ENCODE measurements around the gene FBXL4. TPM values are rescaled to one million over a fixed set of nuclear protein-coding genes. Genes with fewer than 3 reads are reported as not detected.

FBXL4 gene
- total and polyA plus RNA-seq, 10 of the 15 experiments (the other 5 are each of a cell fraction or from before 2014, with no cell fraction given), result 2.9 to 16.9 (median 7.2) TPM

DNA sequence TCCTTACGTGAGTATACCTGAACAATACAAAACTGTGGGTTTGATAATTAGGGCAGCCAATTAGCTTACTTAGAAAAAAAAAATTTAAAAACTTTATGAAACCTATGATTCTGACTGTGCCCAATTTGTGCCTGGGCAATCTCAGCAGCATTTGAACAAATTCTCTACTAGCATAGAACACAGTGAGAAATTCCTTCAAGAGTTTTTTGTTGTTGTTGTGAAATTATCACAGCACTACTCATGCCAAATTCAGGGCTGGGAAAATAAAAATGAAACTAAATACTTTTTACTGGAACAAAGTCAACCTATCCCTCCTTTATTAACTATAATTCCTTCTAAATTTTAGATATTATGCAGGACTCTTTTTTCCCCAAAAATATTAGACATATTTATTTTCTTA is 70.5 kb downstream of the FBXL4 start:
- Histone ChIP-seq H3K4me1 (ENCODE audit: control insufficient read depth, insufficient read depth, low read length) (no peaks in the 10 kb centered on the region; the same call in 1 of the 2 replicates), H4K20me1 (ENCODE audit: control insufficient read depth, insufficient read depth) (no peaks in the 10 kb centered on the region), H2AFZ (ENCODE audit: control insufficient read depth, low read depth, low read length) (no peak overlapping the region), H3K9me3 (replicated peaks; ENCODE audit: control insufficient read depth, insufficient read depth, low read length) (no peaks in the 10 kb centered on the region), H3K4me2 (ENCODE audit: control insufficient read depth, insufficient read depth) (no peak overlapping the region), H3K36me3 (ENCODE audit: control insufficient read depth in 2 of 2, insufficient read depth in 2 of 2, low read length in 1 of 2) (peaks cover 0 to 3% of the 10 kb centered on the region in 2 experiments; a peak in 2 of 4 replicates), H3K79me2 (ENCODE audit: control insufficient read depth, insufficient read depth, low read length) (no peaks in the 10 kb centered on the region), H3K27me3 (replicated peaks in 1 of 2; ENCODE audit: control insufficient read depth in 2 of 2, insufficient read depth in 2 of 2, low read length in 1 of 2) (no peaks in the 10 kb centered on the region), H3K9ac (ENCODE audit: control insufficient read depth, insufficient read depth, low read length) (no peak overlapping the region), H3K27ac (ENCODE audit: control insufficient read depth, insufficient read depth) (no peak overlapping the region), H3K4me3 (no peak overlapping the region)
- intact Hi-C loops (cut with micrococcal nuclease; ENCODE audit: unreplicated experiment), result no loop called here
- 0% methylated on average over 1 of the region's 1 CpG for WGBS (ENCODE audit: insufficient coverage, insufficient replicate concordance, low lambda C conversion rate, missing lambda C conversion rate)
- no TSS peak for BruUV-seq (replicated peaks)
- TF ChIP-seq TARDBP (IDR thresholded peaks at IDR 0.05; ENCODE audit: borderline replicate concordance), result no peak
- RAD21 ChIA-PET (ENCODE audit: unreplicated experiment), result no interaction called here
- POLR2A ChIA-PET, result no interaction called here
- SMC1A ChIA-PET (ENCODE audit: uncharacterized antibody, unreplicated experiment), result no interaction called here
- CTCF ChIA-PET, result no interaction called here
- FAIRE-seq (no peak), DNase-seq (ENCODE audit: low read depth, low spot score) (no peak), ATAC-seq (no peak)
- in situ Hi-C loops (cut with MboI), result no loop called here

DNA sequence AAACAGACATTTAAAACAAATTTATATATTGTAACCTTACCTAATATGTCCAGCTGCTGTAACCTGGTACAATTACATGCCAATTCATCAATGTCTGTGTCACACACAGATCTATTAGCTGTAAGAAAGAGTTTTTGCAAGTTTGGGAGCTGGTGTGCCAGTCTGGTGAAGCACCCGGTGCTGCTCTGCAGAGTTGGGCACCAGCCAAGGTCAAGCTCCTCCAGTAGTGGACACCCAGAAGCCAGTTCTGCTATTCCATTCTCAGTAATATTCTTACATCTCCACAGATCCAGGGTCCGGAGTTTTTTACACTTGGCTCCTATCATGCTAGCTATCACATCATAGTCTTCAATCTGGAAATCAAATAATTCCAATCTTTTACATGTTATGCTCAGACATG is 72.4 kb downstream of the FBXL4 start:
- Histone ChIP-seq H3K27me3 (replicated peaks in 1 of 2; ENCODE audit: control insufficient read depth in 2 of 2, insufficient read depth in 2 of 2, low read length in 1 of 2) (no peaks in the 10 kb centered on the region), H3K4me1 (ENCODE audit: control insufficient read depth, insufficient read depth, low read length) (no peaks in the 10 kb centered on the region; the same call in 1 of the 2 replicates), H3K27ac (ENCODE audit: control insufficient read depth, insufficient read depth) (no peak overlapping the region), H3K4me3 (no peak overlapping the region), H3K9ac (ENCODE audit: control insufficient read depth, insufficient read depth, low read length) (no peak overlapping the region), H3K4me2 (ENCODE audit: control insufficient read depth, insufficient read depth) (no peak overlapping the region), H2AFZ (ENCODE audit: control insufficient read depth, low read depth, low read length) (no peak overlapping the region), H4K20me1 (ENCODE audit: control insufficient read depth, insufficient read depth) (no peaks in the 10 kb centered on the region), H3K79me2 (ENCODE audit: control insufficient read depth, insufficient read depth, low read length) (no peaks in the 10 kb centered on the region), H3K9me3 (replicated peaks; ENCODE audit: control insufficient read depth, insufficient read depth, low read length) (no peaks in the 10 kb centered on the region), H3K36me3 (ENCODE audit: control insufficient read depth in 2 of 2, insufficient read depth in 2 of 2, low read length in 1 of 2) (peaks cover 0 to 3% of the 10 kb centered on the region in 2 experiments; a peak in 2 of 4 replicates)
- in situ Hi-C loops (cut with MboI) (no loop called here), intact Hi-C loops (cut with micrococcal nuclease; ENCODE audit: unreplicated experiment) (no loop called here)
- FAIRE-seq (no peak), DNase-seq (ENCODE audit: low read depth, low spot score) (no peak), ATAC-seq (no peak)
- no TSS peak for BruUV-seq (replicated peaks)
- POLR2A ChIA-PET, result no interaction called here
- RAD21 ChIA-PET (ENCODE audit: unreplicated experiment), result no interaction called here
- SMC1A ChIA-PET (ENCODE audit: uncharacterized antibody, unreplicated experiment), result interaction anchor here (1.8 kb wide), 1 partner anchor 12 kb away, joined by 4 read pairs; no protein-coding TSS in a partner anchor
- CTCF ChIA-PET, result interaction anchor here (0.9 kb wide), 1 partner anchor 366 kb away, joined by 3 read pairs; no protein-coding TSS in a partner anchor
- 100% methylated on average over 2 of the region's 2 CpGs for WGBS (ENCODE audit: insufficient coverage, insufficient replicate concordance, low lambda C conversion rate, missing lambda C conversion rate)
- TF ChIP-seq HDAC6 (IDR thresholded peaks at IDR 0.05; ENCODE audit: unreplicated experiment) (no peak), NFIC (IDR thresholded peaks at IDR 0.05; ENCODE audit: low read depth, low read length) (no peak), LARP7 (IDR thresholded peaks at IDR 0.05) (no peak), RBBP5 (conservative IDR thresholded peaks at IDR 0.05) (no peak), KAT2A (conservative IDR thresholded peaks at IDR 0.05; ENCODE audit: control insufficient read depth, low read depth, low read length) (no peak), KDM1A (IDR thresholded peaks at IDR 0.05; ENCODE audit: borderline replicate concordance) (no peak), TAF1 (IDR thresholded peaks at IDR 0.05; ENCODE audit: borderline replicate concordance, low read depth, low read length) (no peak), ZNF217 (IDR thresholded peaks at IDR 0.05) (no peak), MTA2 (IDR thresholded peaks at IDR 0.05; ENCODE audit: low read depth) (no peak), CBFB (IDR thresholded peaks at IDR 0.05; ENCODE audit: low read depth) (no peak), FOXK2 (IDR thresholded peaks at IDR 0.05) (no peak), STAT1 (conservative IDR thresholded peaks at IDR 0.05) (no peak), JUND (IDR thresholded peaks at IDR 0.05; ENCODE audit: low read depth, low read length) (no peak), SMAD1 (IDR thresholded peaks at IDR 0.05; ENCODE audit: low read depth, partially characterized antibody) (no peak)
- TF ChIP-seq, protein P1, sequence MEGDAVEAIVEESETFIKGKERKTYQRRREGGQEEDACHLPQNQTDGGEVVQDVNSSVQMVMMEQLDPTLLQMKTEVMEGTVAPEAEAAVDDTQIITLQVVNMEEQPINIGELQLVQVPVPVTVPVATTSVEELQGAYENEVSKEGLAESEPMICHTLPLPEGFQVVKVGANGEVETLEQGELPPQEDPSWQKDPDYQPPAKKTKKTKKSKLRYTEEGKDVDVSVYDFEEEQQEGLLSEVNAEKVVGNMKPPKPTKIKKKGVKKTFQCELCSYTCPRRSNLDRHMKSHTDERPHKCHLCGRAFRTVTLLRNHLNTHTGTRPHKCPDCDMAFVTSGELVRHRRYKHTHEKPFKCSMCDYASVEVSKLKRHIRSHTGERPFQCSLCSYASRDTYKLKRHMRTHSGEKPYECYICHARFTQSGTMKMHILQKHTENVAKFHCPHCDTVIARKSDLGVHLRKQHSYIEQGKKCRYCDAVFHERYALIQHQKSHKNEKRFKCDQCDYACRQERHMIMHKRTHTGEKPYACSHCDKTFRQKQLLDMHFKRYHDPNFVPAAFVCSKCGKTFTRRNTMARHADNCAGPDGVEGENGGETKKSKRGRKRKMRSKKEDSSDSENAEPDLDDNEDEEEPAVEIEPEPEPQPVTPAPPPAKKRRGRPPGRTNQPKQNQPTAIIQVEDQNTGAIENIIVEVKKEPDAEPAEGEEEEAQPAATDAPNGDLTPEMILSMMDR (IDR thresholded peaks at IDR 0.05 in 2 of 3, conservative IDR thresholded peaks at IDR 0.05 in 1 of 3; ENCODE audit: control insufficient read depth in 2 of 3, extremely low read depth in 1 of 3, insufficient read depth in 1 of 3, low read depth in 3 of 3, low read length in 3 of 3), result no peak
- TF ChIP-seq, protein P2, sequence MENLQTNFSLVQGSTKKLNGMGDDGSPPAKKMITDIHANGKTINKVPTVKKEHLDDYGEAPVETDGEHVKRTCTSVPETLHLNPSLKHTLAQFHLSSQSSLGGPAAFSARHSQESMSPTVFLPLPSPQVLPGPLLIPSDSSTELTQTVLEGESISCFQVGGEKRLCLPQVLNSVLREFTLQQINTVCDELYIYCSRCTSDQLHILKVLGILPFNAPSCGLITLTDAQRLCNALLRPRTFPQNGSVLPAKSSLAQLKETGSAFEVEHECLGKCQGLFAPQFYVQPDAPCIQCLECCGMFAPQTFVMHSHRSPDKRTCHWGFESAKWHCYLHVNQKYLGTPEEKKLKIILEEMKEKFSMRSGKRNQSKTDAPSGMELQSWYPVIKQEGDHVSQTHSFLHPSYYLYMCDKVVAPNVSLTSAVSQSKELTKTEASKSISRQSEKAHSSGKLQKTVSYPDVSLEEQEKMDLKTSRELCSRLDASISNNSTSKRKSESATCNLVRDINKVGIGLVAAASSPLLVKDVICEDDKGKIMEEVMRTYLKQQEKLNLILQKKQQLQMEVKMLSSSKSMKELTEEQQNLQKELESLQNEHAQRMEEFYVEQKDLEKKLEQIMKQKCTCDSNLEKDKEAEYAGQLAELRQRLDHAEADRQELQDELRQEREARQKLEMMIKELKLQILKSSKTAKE (IDR thresholded peaks at IDR 0.05; ENCODE audit: low read depth, poor library complexity, severe bottlenecking), result no peak
